Measurements from ENCODE around the gene LRRC8A.

LRRC8A gene

GRCh38 chr9:128836509-128837145, 45.3 kb upstream of the LRRC8A start:
- H3F3A ChIP-seq (ENCODE audit: insufficient read depth, low read length) = no peaks in the 10 kb centered on the region
- peaks cover 11% of the 10 kb centered on the region; the same call in 1 of the 2 replicates for H3K36me3 ChIP-seq (ENCODE audit: insufficient read depth, low read length)
- H3K9me2 ChIP-seq (ENCODE audit: low read depth, low read length) = no peaks in the 10 kb centered on the region
- no peak overlapping the region for H3K4me2 ChIP-seq (ENCODE audit: low read length)
- H3K4me1 ChIP-seq (ENCODE audit: insufficient read depth, low read length, severe bottlenecking) = no peaks in the 10 kb centered on the region
- H4K20me1 ChIP-seq (ENCODE audit: insufficient read depth, low read length) = no peaks in the 10 kb centered on the region
- H3K9ac ChIP-seq (ENCODE audit: low read length) = no peak overlapping the region
- H3K9me3 ChIP-seq (ENCODE audit: low read length) = no peaks in the 10 kb centered on the region
- H3K27ac ChIP-seq (ENCODE audit: low read depth, low read length, poor library complexity, severe bottlenecking) = no peak overlapping the region
- no peaks in the 10 kb centered on the region for H3K27me3 ChIP-seq (ENCODE audit: insufficient read depth, low read length)
- no peak overlapping the region for H2AFZ ChIP-seq (ENCODE audit: low read length)
- H3K4me3 ChIP-seq (ENCODE audit: low read depth, low read length, poor library complexity, severe bottlenecking) = no peak overlapping the region
- TF ChIP-seq, protein P1, sequence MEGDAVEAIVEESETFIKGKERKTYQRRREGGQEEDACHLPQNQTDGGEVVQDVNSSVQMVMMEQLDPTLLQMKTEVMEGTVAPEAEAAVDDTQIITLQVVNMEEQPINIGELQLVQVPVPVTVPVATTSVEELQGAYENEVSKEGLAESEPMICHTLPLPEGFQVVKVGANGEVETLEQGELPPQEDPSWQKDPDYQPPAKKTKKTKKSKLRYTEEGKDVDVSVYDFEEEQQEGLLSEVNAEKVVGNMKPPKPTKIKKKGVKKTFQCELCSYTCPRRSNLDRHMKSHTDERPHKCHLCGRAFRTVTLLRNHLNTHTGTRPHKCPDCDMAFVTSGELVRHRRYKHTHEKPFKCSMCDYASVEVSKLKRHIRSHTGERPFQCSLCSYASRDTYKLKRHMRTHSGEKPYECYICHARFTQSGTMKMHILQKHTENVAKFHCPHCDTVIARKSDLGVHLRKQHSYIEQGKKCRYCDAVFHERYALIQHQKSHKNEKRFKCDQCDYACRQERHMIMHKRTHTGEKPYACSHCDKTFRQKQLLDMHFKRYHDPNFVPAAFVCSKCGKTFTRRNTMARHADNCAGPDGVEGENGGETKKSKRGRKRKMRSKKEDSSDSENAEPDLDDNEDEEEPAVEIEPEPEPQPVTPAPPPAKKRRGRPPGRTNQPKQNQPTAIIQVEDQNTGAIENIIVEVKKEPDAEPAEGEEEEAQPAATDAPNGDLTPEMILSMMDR (IDR thresholded peaks at IDR 0.05; ENCODE audit: low read length) = no peak
- TF ChIP-seq EZH2 (IDR thresholded peaks at IDR 0.05; ENCODE audit: borderline replicate concordance, low read length) = no peak
- H3K79me2 ChIP-seq (ENCODE audit: insufficient read depth, low read length) = no peaks in the 10 kb centered on the region

GRCh38 chr9:128838338-128838737, 43.6 kb upstream of the LRRC8A start:
- Histone ChIP-seq H3K27me3 (ENCODE audit: insufficient read depth, low read length) (no peaks in the 10 kb centered on the region), H3K27ac (ENCODE audit: low read depth, low read length, poor library complexity, severe bottlenecking) (no peak overlapping the region), H2AFZ (ENCODE audit: low read length) (no peak overlapping the region), H3K4me3 (ENCODE audit: low read depth, low read length, poor library complexity, severe bottlenecking) (no peak overlapping the region), H3K9me2 (ENCODE audit: low read depth, low read length) (no peaks in the 10 kb centered on the region), H3K9me3 (ENCODE audit: low read length) (no peaks in the 10 kb centered on the region), H4K20me1 (ENCODE audit: insufficient read depth, low read length) (no peaks in the 10 kb centered on the region), H3K36me3 (ENCODE audit: insufficient read depth, low read length) (peaks cover 11% of the 10 kb centered on the region; the same call in 1 of the 2 replicates), H3K9ac (ENCODE audit: low read length) (no peak overlapping the region), H3F3A (ENCODE audit: insufficient read depth, low read length) (no peaks in the 10 kb centered on the region), H3K4me2 (ENCODE audit: low read length) (no peak overlapping the region), H3K4me1 (ENCODE audit: insufficient read depth, low read length, severe bottlenecking) (no peaks in the 10 kb centered on the region), H3K79me2 (ENCODE audit: insufficient read depth, low read length) (no peaks in the 10 kb centered on the region)
- no peak for TF ChIP-seq EZH2 (IDR thresholded peaks at IDR 0.05; ENCODE audit: borderline replicate concordance, low read length)

- Histone ChIP-seq H3K27me3 (ENCODE audit: insufficient read depth, low read length) (no peaks in the 10 kb centered on the region), H2AFZ (ENCODE audit: low read length) (no peak overlapping the region), H3K36me3 (ENCODE audit: insufficient read depth, low read length) (peaks cover 11% of the 10 kb centered on the region; the same call in 1 of the 2 replicates), H3K4me2 (ENCODE audit: low read length) (no peak overlapping the region), H3K27ac (ENCODE audit: low read depth, low read length, poor library complexity, severe bottlenecking) (no peak overlapping the region), H3K4me1 (ENCODE audit: insufficient read depth, low read length, severe bottlenecking) (no peaks in the 10 kb centered on the region), H3K9ac (ENCODE audit: low read length) (no peak overlapping the region), H3F3A (ENCODE audit: insufficient read depth, low read length) (no peaks in the 10 kb centered on the region), H4K20me1 (ENCODE audit: insufficient read depth, low read length) (no peaks in the 10 kb centered on the region), H3K9me3 (ENCODE audit: low read length) (no peaks in the 10 kb centered on the region), H3K4me3 (ENCODE audit: low read depth, low read length, poor library complexity, severe bottlenecking) (no peak overlapping the region), H3K9me2 (ENCODE audit: low read depth, low read length) (no peaks in the 10 kb centered on the region), H3K79me2 (ENCODE audit: insufficient read depth, low read length) (no peaks in the 10 kb centered on the region)
- no peak for TF ChIP-seq EZH2 (IDR thresholded peaks at IDR 0.05; ENCODE audit: borderline replicate concordance, low read length)
- TF ChIP-seq, protein P1 (IDR thresholded peaks at IDR 0.05; ENCODE audit: low read length) = no peak
Measured at GRCh38 chr9:128840524-128840923, 41.4 kb upstream of the LRRC8A start.
